ENCODE data around the gene C19orf53. TPM values are rescaled to one million over a fixed set of nuclear protein-coding genes. Genes with fewer than 3 reads are reported as not detected.
A peak's percentile ranks its signal among the peaks of the same experiment; 100 is the strongest.
"Not testable (repeated sequence)": the region's sequence is repeated elsewhere in the genome, so short reads cannot be mapped to it uniquely, and the experiment has no call there.

C19orf53 gene
- total and polyA plus RNA-seq, 2 experiments from 2014 or later: 115 to 309 TPM

GRCh38 chr19:13783565-13784500, 9.6 kb downstream of the C19orf53 start:
- WGBS, 2 experiments (ENCODE audit: low coverage in 1 of 2, low lambda C conversion rate in 2 of 2, missing lambda C conversion rate in 2 of 2): 84 to 86% methylated on average over 18 of the region's 18 CpGs
- H3K4me3 ChIP-seq: no peak overlapping the region
- peaks cover 41% of the 10 kb centered on the region for H3F3A ChIP-seq (ENCODE audit: insufficient read depth)
- H3K36me3 ChIP-seq (ENCODE audit: low read depth): no peaks in the 10 kb centered on the region
- TF ChIP-seq EZH2phosphoT487 (IDR thresholded peaks at IDR 0.05; ENCODE audit: insufficient read depth, low read depth) (no peak), EZH2 (IDR thresholded peaks at IDR 0.05; ENCODE audit: insufficient read depth, poor library complexity, severe bottlenecking) (no peak)
- H3K9me3 ChIP-seq (ENCODE audit: low read depth): no peaks in the 10 kb centered on the region
- H3K9me2 ChIP-seq (ENCODE audit: insufficient read depth): no peaks in the 10 kb centered on the region
- H3K9ac ChIP-seq: no peak overlapping the region
- H3K4me2 ChIP-seq (ENCODE audit: unreplicated experiment): no peak overlapping the region
- peaks cover 41% of the 10 kb centered on the region for H3K4me1 ChIP-seq (ENCODE audit: insufficient read depth)
- no peaks in the 10 kb centered on the region for H3K27me3 ChIP-seq (replicated peaks; ENCODE audit: insufficient read depth)
- H3K79me2 ChIP-seq (ENCODE audit: insufficient read depth): no peaks in the 10 kb centered on the region
- no peak overlapping the region for H2AFZ ChIP-seq
- H3K27ac ChIP-seq: no peak overlapping the region
- DNase-seq: no peak
- no peaks in the 10 kb centered on the region for H4K20me1 ChIP-seq (ENCODE audit: insufficient read depth)
- in situ Hi-C loops (cut with MboI): loop anchor here (10.0 kb wide), 1 partner anchor 81 kb away; no protein-coding TSS in a partner anchor

GRCh38 chr19:13784731-13785452, 10.6 kb downstream of the C19orf53 start:
- H3K36me3 ChIP-seq (ENCODE audit: low read depth): no peaks in the 10 kb centered on the region
- H3K4me1 ChIP-seq (ENCODE audit: insufficient read depth): peaks cover 48% of the 10 kb centered on the region
- TF ChIP-seq EZH2phosphoT487 (IDR thresholded peaks at IDR 0.05; ENCODE audit: insufficient read depth, low read depth) (no peak), EZH2 (IDR thresholded peaks at IDR 0.05; ENCODE audit: insufficient read depth, poor library complexity, severe bottlenecking) (no peak)
- H3K9me3 ChIP-seq (ENCODE audit: low read depth): no peaks in the 10 kb centered on the region
- peaks cover 42% of the 10 kb centered on the region for H3F3A ChIP-seq (ENCODE audit: insufficient read depth)
- no peaks in the 10 kb centered on the region for H3K27me3 ChIP-seq (replicated peaks; ENCODE audit: insufficient read depth)
- no peaks in the 10 kb centered on the region for H4K20me1 ChIP-seq (ENCODE audit: insufficient read depth)
- peak overlapping the region; percentile 66 for H2AFZ ChIP-seq
- H3K4me3 ChIP-seq: no peak overlapping the region
- 0 out of 2 replicates have a peak overlapping the region, but pooled peaks have one; percentile 31 for H3K27ac ChIP-seq
- H3K9me2 ChIP-seq (ENCODE audit: insufficient read depth): no peaks in the 10 kb centered on the region
- peak overlapping the region; percentile 25 for H3K4me2 ChIP-seq (ENCODE audit: unreplicated experiment)
- DNase-seq: peak; percentile 88
- 38 to 41% methylated on average over 16 of the region's 17 CpGs for WGBS, 2 experiments (ENCODE audit: low coverage in 1 of 2, low lambda C conversion rate in 2 of 2, missing lambda C conversion rate in 2 of 2)
- no peaks in the 10 kb centered on the region for H3K79me2 ChIP-seq (ENCODE audit: insufficient read depth)
- in situ Hi-C loops (cut with MboI): loop anchor here (10.0 kb wide), 1 partner anchor 80 kb away; no protein-coding TSS in a partner anchor
- peak overlapping the region; percentile 39; the same call in 1 of the 2 replicates for H3K9ac ChIP-seq

GRCh38 chr19:13788991-13789390, 14.7 kb downstream of the C19orf53 start:
- peaks cover 18% of the 10 kb centered on the region for H3F3A ChIP-seq (ENCODE audit: insufficient read depth)
- in situ Hi-C loops (cut with MboI): loop anchor here (10.0 kb wide), 1 partner anchor 76 kb away; no protein-coding TSS in a partner anchor
- peak overlapping the region; percentile 51; the same call in 1 of the 2 replicates for H2AFZ ChIP-seq
- TF ChIP-seq EZH2phosphoT487 (IDR thresholded peaks at IDR 0.05; ENCODE audit: insufficient read depth, low read depth): no peak
- no peak for TF ChIP-seq EZH2 (IDR thresholded peaks at IDR 0.05; ENCODE audit: insufficient read depth, poor library complexity, severe bottlenecking)
- H3K4me3 ChIP-seq: no peak overlapping the region
- H3K9me2 ChIP-seq (ENCODE audit: insufficient read depth): no peaks in the 10 kb centered on the region
- H3K4me2 ChIP-seq (ENCODE audit: unreplicated experiment): peak overlapping the region; percentile 34
- H3K27ac ChIP-seq: peak overlapping the region; percentile 92
- no peaks in the 10 kb centered on the region for H3K9me3 ChIP-seq (ENCODE audit: low read depth)
- no peaks in the 10 kb centered on the region for H3K27me3 ChIP-seq (replicated peaks; ENCODE audit: insufficient read depth)
- H3K36me3 ChIP-seq (ENCODE audit: low read depth): no peaks in the 10 kb centered on the region
- WGBS, 2 experiments (ENCODE audit: low coverage in 1 of 2, low lambda C conversion rate in 2 of 2, missing lambda C conversion rate in 2 of 2): 36 to 37% methylated on average over 8 of the region's 8 CpGs
- H3K9ac ChIP-seq: peak overlapping the region; percentile 28; the same call in 1 of the 2 replicates
- H3K79me2 ChIP-seq (ENCODE audit: insufficient read depth): no peaks in the 10 kb centered on the region
- no peaks in the 10 kb centered on the region for H4K20me1 ChIP-seq (ENCODE audit: insufficient read depth)
- DNase-seq: peak; percentile 63
- peaks cover 44% of the 10 kb centered on the region for H3K4me1 ChIP-seq (ENCODE audit: insufficient read depth)

GRCh38 chr19:13790354-13790753, 16.1 kb downstream of the C19orf53 start:
- Histone ChIP-seq H3K4me2 (ENCODE audit: unreplicated experiment) (no peak overlapping the region), H3K36me3 (ENCODE audit: low read depth) (no peaks in the 10 kb centered on the region), H3K4me3 (no peak overlapping the region), H3K4me1 (ENCODE audit: insufficient read depth) (peaks cover 38% of the 10 kb centered on the region), H3F3A (ENCODE audit: insufficient read depth) (peaks cover 26% of the 10 kb centered on the region), H3K27ac (no peak overlapping the region), H3K9me3 (ENCODE audit: low read depth) (no peaks in the 10 kb centered on the region), H4K20me1 (ENCODE audit: insufficient read depth) (no peaks in the 10 kb centered on the region), H2AFZ (no peak overlapping the region), H3K9ac (no peak overlapping the region), H3K27me3 (replicated peaks; ENCODE audit: insufficient read depth) (no peaks in the 10 kb centered on the region), H3K9me2 (ENCODE audit: insufficient read depth) (no peaks in the 10 kb centered on the region), H3K79me2 (ENCODE audit: insufficient read depth) (peaks cover under 1% of the 10 kb centered on the region; the same call in 1 of the 2 replicates)
- WGBS, 2 experiments (ENCODE audit: low coverage in 1 of 2, low lambda C conversion rate in 2 of 2, missing lambda C conversion rate in 2 of 2): 84 to 87% methylated on average over 8 of the region's 8 CpGs
- TF ChIP-seq EZH2 (IDR thresholded peaks at IDR 0.05; ENCODE audit: insufficient read depth, poor library complexity, severe bottlenecking): no peak
- TF ChIP-seq EZH2phosphoT487 (IDR thresholded peaks at IDR 0.05; ENCODE audit: insufficient read depth, low read depth): no peak
- DNase-seq: no peak
- in situ Hi-C loops (cut with MboI): no loop called here

GRCh38 chr19:13793317-13793716, 19.1 kb downstream of the C19orf53 start:
- in situ Hi-C loops (cut with MboI); H4K20me1 ChIP-seq (ENCODE audit: insufficient read depth); H3K9me2 ChIP-seq (ENCODE audit: insufficient read depth); H3K27me3 ChIP-seq (replicated peaks; ENCODE audit: insufficient read depth); H3K9me3 ChIP-seq (ENCODE audit: low read depth); H2AFZ ChIP-seq; H3K4me3 ChIP-seq; H3K4me2 ChIP-seq (ENCODE audit: unreplicated experiment); H3K36me3 ChIP-seq (ENCODE audit: low read depth); DNase-seq: not testable (repeated sequence)
- Histone ChIP-seq H3K79me2 (ENCODE audit: insufficient read depth) (peaks cover 13% of the 10 kb centered on the region), H3K4me1 (ENCODE audit: insufficient read depth) (peaks cover 35% of the 10 kb centered on the region), H3K9ac (peak overlapping the region; percentile 96; the same call in 1 of the 2 replicates), H3K27ac (peak overlapping the region; percentile 95), H3F3A (ENCODE audit: insufficient read depth) (peaks cover 38% of the 10 kb centered on the region)
- WGBS, 2 experiments (ENCODE audit: low coverage in 1 of 2, low lambda C conversion rate in 2 of 2, missing lambda C conversion rate in 2 of 2): 81 to 83% methylated on average over 9 of the region's 9 CpGs
